ENCODE data around the gene GINS3.

GINS3 gene

GRCh38 chr16:58392215-58393137 lies at the start of gene GINS3:
Gene GINS3 (plus strand): TSS chr16:58392471. CDS start chr16:58392602, 131 bp downstream.
- Histone ChIP-seq H3K79me2 (ENCODE audit: insufficient read depth, low read length) (peaks cover 29% of the 10 kb centered on the region), H3K4me3 (ENCODE audit: low read depth in 1 of 2, low read length in 2 of 2) (peak within 1 kb of the TSS; percentile 68 to 76), H3K9me3 (ENCODE audit: insufficient read depth, low read length, severe bottlenecking) (no peaks in the 10 kb centered on the region), H2AFZ (ENCODE audit: low read depth, low read length) (peak within 1 kb of the TSS; percentile 97), H3K36me3 (ENCODE audit: insufficient read depth, low read length) (peaks cover 13% of the 10 kb centered on the region), H3K27me3 (ENCODE audit: insufficient read depth, low read length, poor library complexity) (no peaks in the 10 kb centered on the region), H3K27ac (ENCODE audit: low read length) (peak within 1 kb of the TSS; percentile 96), H4K20me1 (ENCODE audit: insufficient read depth, low read length) (no peaks in the 10 kb centered on the region), H3K4me1 (ENCODE audit: insufficient read depth, low read length) (peaks cover 30% of the 10 kb centered on the region), H3K9ac (ENCODE audit: low read depth, low read length) (peak within 1 kb of the TSS; percentile 93), H3K4me2 (ENCODE audit: insufficient read depth, low read length) (peak within 1 kb of the TSS; percentile 82)
- ATAC-seq (ENCODE audit: insufficient read depth, low read depth) = peak; percentile 93
- no peak for TF ChIP-seq CTCF (IDR thresholded peaks at IDR 0.05; ENCODE audit: borderline replicate concordance, extremely low read depth, low read length, poor library complexity, severe bottlenecking)
- TF ChIP-seq EZH2 (IDR thresholded peaks at IDR 0.05; ENCODE audit: borderline replicate concordance, low read depth, low read length, severe bottlenecking) = no peak
- DNase-seq = peak; percentile 96

- Histone ChIP-seq H3K4me3 (ENCODE audit: low read depth in 1 of 2, low read length in 2 of 2) (no peak overlapping the region), H3K4me2 (ENCODE audit: insufficient read depth, low read length) (no peak overlapping the region), H3K9ac (ENCODE audit: low read depth, low read length) (no peak overlapping the region), H4K20me1 (ENCODE audit: insufficient read depth, low read length) (no peaks in the 10 kb centered on the region), H3K27me3 (ENCODE audit: insufficient read depth, low read length, poor library complexity) (no peaks in the 10 kb centered on the region), H3K9me3 (ENCODE audit: insufficient read depth, low read length, severe bottlenecking) (no peaks in the 10 kb centered on the region), H2AFZ (ENCODE audit: low read depth, low read length) (no peak overlapping the region), H3K27ac (ENCODE audit: low read length) (no peak overlapping the region), H3K36me3 (ENCODE audit: insufficient read depth, low read length) (no peaks in the 10 kb centered on the region), H3K4me1 (ENCODE audit: insufficient read depth, low read length) (peaks cover 9% of the 10 kb centered on the region), H3K79me2 (ENCODE audit: insufficient read depth, low read length) (no peaks in the 10 kb centered on the region)
- ATAC-seq (ENCODE audit: insufficient read depth, low read depth) (no peak), DNase-seq (no peak)
- TF ChIP-seq EZH2 (IDR thresholded peaks at IDR 0.05; ENCODE audit: borderline replicate concordance, low read depth, low read length, severe bottlenecking) = no peak
- no peak for TF ChIP-seq CTCF (IDR thresholded peaks at IDR 0.05; ENCODE audit: borderline replicate concordance, extremely low read depth, low read length, poor library complexity, severe bottlenecking)
Measured at GRCh38 chr16:58343562-58343961, 48.7 kb upstream of the GINS3 start.

GRCh38 chr16:58345574-58346354 lies 46.5 kb upstream of the GINS3 start:
- no peaks in the 10 kb centered on the region for H3K79me2 ChIP-seq (ENCODE audit: insufficient read depth, low read length)
- no peak for TF ChIP-seq EZH2 (IDR thresholded peaks at IDR 0.05; ENCODE audit: borderline replicate concordance, low read depth, low read length, severe bottlenecking)
- TF ChIP-seq CTCF (IDR thresholded peaks at IDR 0.05; ENCODE audit: borderline replicate concordance, extremely low read depth, low read length, poor library complexity, severe bottlenecking) = peak; percentile 43
- peaks cover 9% of the 10 kb centered on the region for H3K4me1 ChIP-seq (ENCODE audit: insufficient read depth, low read length)
- H3K9me3 ChIP-seq (ENCODE audit: insufficient read depth, low read length, severe bottlenecking) = no peaks in the 10 kb centered on the region
- no peaks in the 10 kb centered on the region for H4K20me1 ChIP-seq (ENCODE audit: insufficient read depth, low read length)
- H3K27me3 ChIP-seq (ENCODE audit: insufficient read depth, low read length, poor library complexity) = no peaks in the 10 kb centered on the region
- H3K9ac ChIP-seq (ENCODE audit: low read depth, low read length) = no peak overlapping the region
- DNase-seq = no peak
- no peak overlapping the region for H3K4me2 ChIP-seq (ENCODE audit: insufficient read depth, low read length)
- H3K4me3 ChIP-seq (ENCODE audit: low read depth in 1 of 2, low read length in 2 of 2) = no peak overlapping the region
- no peak overlapping the region for H2AFZ ChIP-seq (ENCODE audit: low read depth, low read length)
- peak; percentile 33; the same call in 1 of the 3 replicates for ATAC-seq (ENCODE audit: insufficient read depth, low read depth)
- no peak overlapping the region for H3K27ac ChIP-seq (ENCODE audit: low read length)
- no peaks in the 10 kb centered on the region for H3K36me3 ChIP-seq (ENCODE audit: insufficient read depth, low read length)
